HepG2 (cell line): ENCODE results near the gene SH2D3A. TPM values are rescaled to one million over a fixed set of nuclear protein-coding genes. Genes with fewer than 3 reads are reported as not detected.
A peak's percentile ranks its signal among the peaks of the same experiment; 100 is the strongest.

Experiments used
- ATF7-NPFF ChIP-seq: sonication (generic); formaldehyde crosslinking; IDR thresholded peaks from 2 replicates; pipeline ENCODE4 v1.8.1; 2023; ENCODE audit warnings: mild to moderate bottlenecking, low read depth, missing genetic modification reagents, moderate library complexity
- BCL6 ChIP-seq: IDR thresholded peaks from 2 replicates; pipeline ENCODE4 v1.6.1; 2016; ENCODE audit warnings: missing genetic modification reagents, missing compliant biosample characterization
- EZH2 ChIP-seq: conservative IDR thresholded peaks from 2 replicates; pipeline ENCODE4 v1.6.1; 2012; ENCODE audit warnings: mild to moderate bottlenecking, low read depth, low read length, moderate library complexity
- GATAD1 ChIP-seq: IDR thresholded peaks from 2 replicates; pipeline ENCODE4 v1.6.1; 2016; ENCODE audit warnings: missing genetic modification reagents, missing compliant biosample characterization
- MZF1 ChIP-seq: sonication (generic); formaldehyde crosslinking; IDR thresholded peaks from 2 replicates; pipeline ENCODE4 v1.8.1; 2023; ENCODE audit warnings: mild to moderate bottlenecking, missing genetic modification reagents, borderline replicate concordance
- SNAPC2 ChIP-seq: sonication (generic); formaldehyde crosslinking; IDR thresholded peaks from 2 replicates; pipeline ENCODE4 v1.8.1; 2022; ENCODE audit warnings: mild to moderate bottlenecking, missing genetic modification reagents
- ZEB1 ChIP-seq: IDR thresholded peaks from 2 replicates; pipeline ENCODE4 v1.6.1; 2012; ENCODE audit warnings: mild to moderate bottlenecking, low read depth, inconsistent platforms; ENCODE audit not compliant: insufficient replicate concordance
- ZNF10 ChIP-seq: sonication (generic); formaldehyde crosslinking; IDR thresholded peaks from 2 replicates; pipeline ENCODE4 v1.4.0; 2020; ENCODE audit warnings: mild to moderate bottlenecking, low read depth, missing genetic modification reagents, borderline replicate concordance
- ZNF468 ChIP-seq: sonication (generic); formaldehyde crosslinking; IDR thresholded peaks from 2 replicates; pipeline ENCODE4 v1.8.0; 2022; ENCODE audit warnings: mild to moderate bottlenecking, moderate library complexity, missing genetic modification reagents
- ZNF589 ChIP-seq: sonication (generic); formaldehyde crosslinking; conservative IDR thresholded peaks from 2 replicates; pipeline ENCODE4 v1.8.0; 2022; ENCODE audit warnings: mild to moderate bottlenecking, moderate library complexity, missing genetic modification reagents
- ZNF629 ChIP-seq: sonication (generic); formaldehyde crosslinking; conservative IDR thresholded peaks from 2 replicates; pipeline ENCODE4 v1.5.0; 2020; ENCODE audit warnings: missing genetic modification reagents
- ZNF674 ChIP-seq: sonication (generic); formaldehyde crosslinking; IDR thresholded peaks from 2 replicates; pipeline ENCODE4 v1.5.0; 2020; ENCODE audit warnings: low read depth, mild to moderate bottlenecking, missing genetic modification reagents
- ZNF7 ChIP-seq: IDR thresholded peaks from 2 replicates; pipeline ENCODE4 v1.6.1; 2016; ENCODE audit warnings: missing biosample characterization, missing genetic modification reagents
- ZSCAN9 ChIP-seq: IDR thresholded peaks from 2 replicates; pipeline ENCODE4 v1.6.1; 2016; ENCODE audit warnings: borderline replicate concordance
- polyA plus RNA-seq, 8 experiments: library from polyadenylated mRNA; depleted of rRNA in 3 of 8; stranded (reverse) in 7 of 8; unstranded in 1 of 8; fragments of >200 nt; fragmentation: Illumina TruSeq in 4 of 8; extraction: Trizol in 4 of 8; gene quantifications; 2 replicates each; pipeline versions ENCODE4 v1.2.1 to v1.2.3, GENCODE V29; 2011 to 2016; ENCODE audit warnings: low read depth in 4 of 8, missing spikeins in 1 of 8, mixed read lengths in 1 of 8; ENCODE audit not compliant: insufficient read depth in 1 of 8
- total RNA-seq, 5 experiments: library from RNA; depleted of rRNA; stranded (reverse); fragments of >200 nt; fragmentation: Illumina TruSeq; extraction: Trizol; gene quantifications; 2 replicates each; pipeline ENCODE4 v1.2.3, GENCODE V29; 2016; ENCODE audit warnings: low read depth in 1 of 5
- TF ChIP-seq, protein P1 (sequence below): sonication (generic); formaldehyde crosslinking; IDR thresholded peaks from 2 replicates; pipeline ENCODE4 v1.4.0; 2020; ENCODE audit warnings: missing genetic modification reagents, borderline replicate concordance
- TF ChIP-seq, protein P2 (sequence below): sonication (generic); formaldehyde crosslinking; IDR thresholded peaks from 2 replicates; pipeline ENCODE4 v1.8.1; 2023; ENCODE audit warnings: mild to moderate bottlenecking, moderate library complexity, missing genetic modification reagents
- TF ChIP-seq, protein P3 (sequence below): sonication (generic); formaldehyde crosslinking; IDR thresholded peaks from 2 replicates; pipeline ENCODE4 v1.4.0; 2020; ENCODE audit warnings: missing genetic modification reagents

Gene SH2D3A
- total and polyA plus RNA-seq, 2 of the 13 experiments (the other 11 are each of a cell fraction or from before 2014, with no cell fraction given), result 1.0 to 2.2 TPM

DNA sequence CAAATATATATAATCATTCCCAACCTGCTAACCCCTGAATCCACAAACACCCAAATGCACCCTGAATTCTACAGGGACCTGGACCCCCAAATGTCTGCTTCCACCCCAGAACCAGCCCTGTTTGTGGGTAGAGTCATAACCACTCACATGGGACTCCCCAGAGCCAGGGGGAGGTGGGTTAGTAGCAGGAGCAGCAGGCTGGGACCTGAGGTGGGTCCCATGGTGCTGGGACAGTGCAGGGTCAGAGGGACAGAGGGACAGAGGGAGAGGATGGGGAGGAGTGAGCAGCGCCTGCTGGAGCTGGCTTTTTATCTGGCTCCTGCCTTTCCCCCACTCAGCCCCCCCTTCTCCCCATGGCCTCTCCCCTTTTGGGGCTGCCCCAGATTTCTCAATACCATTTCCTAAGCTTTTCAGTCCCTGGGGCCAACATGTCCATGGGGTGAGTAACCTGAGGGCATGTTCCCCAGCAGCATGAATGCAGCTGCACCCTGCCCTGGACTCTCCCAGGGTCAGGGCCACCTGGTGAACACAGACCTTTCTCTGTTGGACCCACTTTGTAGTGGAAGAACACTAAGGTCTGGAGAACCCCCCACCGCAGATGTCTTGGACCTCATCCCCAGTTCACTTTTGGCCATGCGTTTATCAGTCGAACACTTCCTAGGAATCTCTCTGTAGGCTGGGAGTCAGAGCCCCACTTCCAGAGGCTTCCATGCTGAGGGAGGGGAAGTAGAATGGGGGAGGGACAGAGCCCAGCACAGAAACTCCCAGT lies 46.7 kb downstream of the SH2D3A start, which contains the start of gene C3 (continued):
- TF ChIP-seq ZNF10 (no peak), ZNF674 (CRISPR knock-in tag) (no peak), ATF7-NPFF (0 out of 2 replicates have a peak, but pooled peaks have one; percentile 8), MZF1 (CRISPR knock-in tag) (no peak), ZNF589 (CRISPR knock-in tag) (0 out of 2 replicates have a peak, but pooled peaks have one; percentile 33), SNAPC2 (no peak; the same call in 1 of the 2 replicates), ZEB1 (peak; percentile 76), ZNF629 (CRISPR knock-in tag) (peak; percentile 80), EZH2 (no peak), GATAD1 (CRISPR knock-in tag) (peak; percentile 70), ZNF7 (CRISPR knock-in tag) (no peak; the same call in 1 of the 2 replicates), ZNF468 (CRISPR knock-in tag) (no peak), BCL6 (CRISPR knock-in tag) (peak; percentile 93), ZSCAN9 (CRISPR knock-in tag) (peak; percentile 92)
- TF ChIP-seq, protein P1, sequence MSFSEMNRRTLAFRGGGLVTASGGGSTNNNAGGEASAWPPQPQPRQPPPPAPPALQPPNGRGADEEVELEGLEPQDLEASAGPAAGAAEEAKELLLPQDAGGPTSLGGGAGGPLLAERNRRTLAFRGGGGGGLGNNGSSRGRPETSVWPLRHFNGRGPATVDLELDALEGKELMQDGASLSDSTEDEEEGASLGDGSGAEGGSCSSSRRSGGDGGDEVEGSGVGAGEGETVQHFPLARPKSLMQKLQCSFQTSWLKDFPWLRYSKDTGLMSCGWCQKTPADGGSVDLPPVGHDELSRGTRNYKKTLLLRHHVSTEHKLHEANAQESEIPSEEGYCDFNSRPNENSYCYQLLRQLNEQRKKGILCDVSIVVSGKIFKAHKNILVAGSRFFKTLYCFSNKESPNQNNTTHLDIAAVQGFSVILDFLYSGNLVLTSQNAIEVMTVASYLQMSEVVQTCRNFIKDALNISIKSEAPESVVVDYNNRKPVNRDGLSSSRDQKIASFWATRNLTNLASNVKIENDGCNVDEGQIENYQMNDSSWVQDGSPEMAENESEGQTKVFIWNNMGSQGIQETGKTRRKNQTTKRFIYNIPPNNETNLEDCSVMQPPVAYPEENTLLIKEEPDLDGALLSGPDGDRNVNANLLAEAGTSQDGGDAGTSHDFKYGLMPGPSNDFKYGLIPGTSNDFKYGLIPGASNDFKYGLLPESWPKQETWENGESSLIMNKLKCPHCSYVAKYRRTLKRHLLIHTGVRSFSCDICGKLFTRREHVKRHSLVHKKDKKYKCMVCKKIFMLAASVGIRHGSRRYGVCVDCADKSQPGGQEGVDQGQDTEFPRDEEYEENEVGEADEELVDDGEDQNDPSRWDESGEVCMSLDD (CRISPR knock-in tag), result peak; percentile 97
- TF ChIP-seq, protein P2, sequence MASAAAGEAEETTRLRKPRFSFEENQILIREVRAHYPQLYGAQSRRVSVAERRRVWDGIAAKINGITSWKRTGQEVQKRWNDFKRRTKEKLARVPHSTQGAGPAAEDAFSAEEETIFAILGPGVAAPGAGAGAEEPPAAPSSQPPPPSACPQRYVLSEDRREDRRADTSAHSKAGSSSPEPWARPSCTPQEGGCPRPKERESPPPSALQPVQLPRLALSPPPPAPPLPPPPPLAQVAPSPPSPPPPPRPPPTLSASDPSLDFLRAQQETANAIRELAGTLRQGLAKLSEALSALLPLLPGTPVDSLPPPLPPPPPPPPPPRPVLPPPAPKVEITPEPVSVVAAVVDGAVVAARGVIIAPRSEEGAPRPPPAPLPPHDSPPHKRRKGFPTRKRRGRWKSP (CRISPR knock-in tag), result no peak; the same call in 1 of the 2 replicates
- TF ChIP-seq, protein P3, sequence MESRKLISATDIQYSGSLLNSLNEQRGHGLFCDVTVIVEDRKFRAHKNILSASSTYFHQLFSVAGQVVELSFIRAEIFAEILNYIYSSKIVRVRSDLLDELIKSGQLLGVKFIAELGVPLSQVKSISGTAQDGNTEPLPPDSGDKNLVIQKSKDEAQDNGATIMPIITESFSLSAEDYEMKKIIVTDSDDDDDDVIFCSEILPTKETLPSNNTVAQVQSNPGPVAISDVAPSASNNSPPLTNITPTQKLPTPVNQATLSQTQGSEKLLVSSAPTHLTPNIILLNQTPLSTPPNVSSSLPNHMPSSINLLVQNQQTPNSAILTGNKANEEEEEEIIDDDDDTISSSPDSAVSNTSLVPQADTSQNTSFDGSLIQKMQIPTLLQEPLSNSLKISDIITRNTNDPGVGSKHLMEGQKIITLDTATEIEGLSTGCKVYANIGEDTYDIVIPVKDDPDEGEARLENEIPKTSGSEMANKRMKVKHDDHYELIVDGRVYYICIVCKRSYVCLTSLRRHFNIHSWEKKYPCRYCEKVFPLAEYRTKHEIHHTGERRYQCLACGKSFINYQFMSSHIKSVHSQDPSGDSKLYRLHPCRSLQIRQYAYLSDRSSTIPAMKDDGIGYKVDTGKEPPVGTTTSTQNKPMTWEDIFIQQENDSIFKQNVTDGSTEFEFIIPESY, result peak; percentile 38; the same call in 1 of the 2 replicates
